ENCODE data around the gene SLC39A7. TPM values are rescaled to one million over a fixed set of nuclear protein-coding genes. Genes with fewer than 3 reads are reported as not detected.

The SLC39A7 gene
- total and polyA plus RNA-seq, 2 of the 13 experiments (the other 11 are each of a cell fraction or from before 2014, with no cell fraction given): 142 to 229 TPM

DNA sequence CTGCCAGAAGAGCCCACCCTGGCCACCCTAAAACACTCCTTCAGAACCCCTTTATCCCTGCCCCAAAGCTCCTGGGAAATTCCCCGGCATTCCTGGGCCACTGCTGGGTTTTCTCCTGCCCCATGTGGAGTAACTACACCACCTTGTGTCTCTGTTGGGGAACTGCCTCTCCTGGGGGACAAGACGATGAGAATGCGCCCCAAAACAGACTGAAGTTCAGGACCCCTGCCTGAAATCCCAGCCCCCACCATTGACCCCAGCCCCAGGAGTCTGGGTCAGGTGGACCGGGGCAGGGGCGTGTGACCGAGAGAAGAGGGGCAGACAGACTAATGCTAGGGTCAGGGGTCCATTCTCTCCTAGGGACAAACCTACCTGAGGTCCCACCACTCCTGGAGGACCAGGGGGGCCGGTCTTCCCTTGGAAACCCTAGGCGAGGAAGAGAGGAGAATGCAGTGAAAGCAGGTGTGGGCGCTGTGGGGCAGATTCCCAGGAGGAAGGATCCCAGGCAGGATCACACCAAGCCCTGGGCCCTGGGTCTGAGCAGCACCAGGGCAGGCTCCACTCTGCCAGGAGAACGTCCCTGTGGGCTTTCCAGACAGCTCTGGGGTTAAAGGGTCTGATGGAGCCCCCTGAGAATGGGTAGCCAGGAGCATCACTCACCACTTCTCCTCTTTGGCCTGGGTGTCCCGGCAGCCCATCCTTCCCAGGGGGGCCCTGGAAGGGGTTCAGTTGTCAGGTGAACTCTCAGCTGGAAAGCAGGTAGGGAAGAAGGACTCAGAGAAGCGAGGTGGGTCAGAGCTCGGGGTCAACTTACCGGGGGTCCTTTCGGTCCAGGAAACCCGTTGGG, 27.8 kb upstream of the SLC39A7 start (continued):
- no peak for TF ChIP-seq ZNF784 (CRISPR knock-in tag; IDR thresholded peaks at IDR 0.05; ENCODE audit: borderline replicate concordance)
- TF ChIP-seq WIZ (CRISPR knock-in tag; IDR thresholded peaks at IDR 0.05): no peak
- TF ChIP-seq, protein P1, sequence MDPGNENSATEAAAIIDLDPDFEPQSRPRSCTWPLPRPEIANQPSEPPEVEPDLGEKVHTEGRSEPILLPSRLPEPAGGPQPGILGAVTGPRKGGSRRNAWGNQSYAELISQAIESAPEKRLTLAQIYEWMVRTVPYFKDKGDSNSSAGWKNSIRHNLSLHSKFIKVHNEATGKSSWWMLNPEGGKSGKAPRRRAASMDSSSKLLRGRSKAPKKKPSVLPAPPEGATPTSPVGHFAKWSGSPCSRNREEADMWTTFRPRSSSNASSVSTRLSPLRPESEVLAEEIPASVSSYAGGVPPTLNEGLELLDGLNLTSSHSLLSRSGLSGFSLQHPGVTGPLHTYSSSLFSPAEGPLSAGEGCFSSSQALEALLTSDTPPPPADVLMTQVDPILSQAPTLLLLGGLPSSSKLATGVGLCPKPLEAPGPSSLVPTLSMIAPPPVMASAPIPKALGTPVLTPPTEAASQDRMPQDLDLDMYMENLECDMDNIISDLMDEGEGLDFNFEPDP (CRISPR knock-in tag; conservative IDR thresholded peaks at IDR 0.05): no peak
- no peak for TF ChIP-seq KMT2A (CRISPR knock-in tag; IDR thresholded peaks at IDR 0.05)
- TF ChIP-seq STAT5B (CRISPR knock-in tag; IDR thresholded peaks at IDR 0.05): no peak
- no peak for TF ChIP-seq NCOA1 (CRISPR knock-in tag; IDR thresholded peaks at IDR 0.05)
- TF ChIP-seq TARDBP (CRISPR knock-in tag; IDR thresholded peaks at IDR 0.05): 0 out of 2 replicates have a peak, but pooled peaks have one; percentile 25
- TF ChIP-seq PTBP1 (IDR thresholded peaks at IDR 0.05; ENCODE audit: low read depth, low read length, poor library complexity, severe bottlenecking): no peak
- no peak for TF ChIP-seq ZNF552 (CRISPR knock-in tag; IDR thresholded peaks at IDR 0.05; ENCODE audit: borderline replicate concordance)
- TF ChIP-seq DZIP1 (CRISPR knock-in tag; IDR thresholded peaks at IDR 0.05): peak; percentile 28; the same call in 1 of the 2 replicates
- TF ChIP-seq, protein P2, sequence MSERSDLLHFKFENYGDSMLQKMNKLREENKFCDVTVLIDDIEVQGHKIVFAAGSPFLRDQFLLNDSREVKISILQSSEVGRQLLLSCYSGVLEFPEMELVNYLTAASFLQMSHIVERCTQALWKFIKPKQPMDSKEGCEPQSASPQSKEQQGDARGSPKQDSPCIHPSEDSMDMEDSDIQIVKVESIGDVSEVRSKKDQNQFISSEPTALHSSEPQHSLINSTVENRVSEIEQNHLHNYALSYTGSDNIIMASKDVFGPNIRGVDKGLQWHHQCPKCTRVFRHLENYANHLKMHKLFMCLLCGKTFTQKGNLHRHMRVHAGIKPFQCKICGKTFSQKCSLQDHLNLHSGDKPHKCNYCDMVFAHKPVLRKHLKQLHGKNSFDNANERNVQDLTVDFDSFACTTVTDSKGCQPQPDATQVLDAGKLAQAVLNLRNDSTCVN (CRISPR knock-in tag; IDR thresholded peaks at IDR 0.05; ENCODE audit: borderline replicate concordance): no peak
- TF ChIP-seq MYC (CRISPR knock-in tag; IDR thresholded peaks at IDR 0.05; ENCODE audit: borderline replicate concordance): no peak
- no peak for TF ChIP-seq ZNF615 (CRISPR knock-in tag; IDR thresholded peaks at IDR 0.05; ENCODE audit: borderline replicate concordance)
- TF ChIP-seq TOE1 (CRISPR knock-in tag; IDR thresholded peaks at IDR 0.05): no peak
- TF ChIP-seq HOXA5 (CRISPR knock-in tag; IDR thresholded peaks at IDR 0.05): no peak
- no peak for TF ChIP-seq ZNF75D (CRISPR knock-in tag; IDR thresholded peaks at IDR 0.05; ENCODE audit: borderline replicate concordance)
- no peak for TF ChIP-seq DNMT3B (CRISPR knock-in tag; conservative IDR thresholded peaks at IDR 0.05)
- no peak for TF ChIP-seq FLYWCH1 (CRISPR knock-in tag; IDR thresholded peaks at IDR 0.05)
- TF ChIP-seq ERF (CRISPR knock-in tag; IDR thresholded peaks at IDR 0.05): no peak
- no peak for TF ChIP-seq E2F5 (CRISPR knock-in tag; conservative IDR thresholded peaks at IDR 0.05)
- no peak for TF ChIP-seq CCAR2 (optimal IDR thresholded peaks at IDR 0.05; ENCODE audit: low read depth, low read length)
- peak; percentile 34 for TF ChIP-seq ZNF883 (CRISPR knock-in tag; IDR thresholded peaks at IDR 0.05; ENCODE audit: not compliant biosample characterization)
- TF ChIP-seq ZNF264 (CRISPR knock-in tag; IDR thresholded peaks at IDR 0.05): no peak
